Type B pancreatic cell (in vitro differentiated cells): ENCODE results near the gene ZNF638. TPM values are rescaled to one million over a fixed set of nuclear protein-coding genes. Genes with fewer than 3 reads are reported as not detected.

ENCODE experiments used
- DNase-seq: peaks from one replicate; pipeline ENCODE4 v3.0.0; 2021; ENCODE audit warnings: mixed read lengths; ENCODE audit not compliant: unreplicated experiment; ENCODE audit errors: extremely low spot score
- H3K27ac Mint-ChIP-seq: 2 replicates; pipeline ENCODE4 v1.8.0; 2021; ENCODE audit warnings: mild to moderate bottlenecking, mixed read lengths
- H3K27me3 Mint-ChIP-seq: 2 replicates; pipeline ENCODE4 v1.8.0; 2021; ENCODE audit warnings: mixed read lengths
- H3K36me3 Mint-ChIP-seq: 2 replicates; pipeline ENCODE4 v1.8.0; 2021; ENCODE audit warnings: mixed read lengths
- H3K4me1 Mint-ChIP-seq: one replicate; pipeline ENCODE4 v1.8.0; 2021; ENCODE audit warnings: mixed read lengths; ENCODE audit not compliant: unreplicated experiment
- H3K4me3 Mint-ChIP-seq: 2 replicates; pipeline ENCODE4 v1.8.0; 2021; ENCODE audit warnings: mild to moderate bottlenecking, mixed read lengths
- H3K9me3 Mint-ChIP-seq: 2 replicates; pipeline ENCODE4 v1.8.0; 2021; ENCODE audit warnings: mixed read lengths
- long read RNA-seq: library from polyadenylated mRNA; unstranded; transcript quantifications from one replicate; pipeline ENCODE4 v2.0.0, GENCODE V29; 2020
- total RNA-seq: library from RNA; stranded (reverse); gene quantifications from 2 replicates; pipeline ENCODE4 v1.2.1, GENCODE V29; 2021; ENCODE audit warnings: low replicate concordance
- TF ChIP-seq, protein P1 (sequence below): fragments of 200-600 bp; sonication (generic); conservative IDR thresholded peaks from 2 replicates; pipeline ENCODE4 v1.5.0; 2021; ENCODE audit warnings: antibody characterized with exemption, mild to moderate bottlenecking

Gene ZNF638, protein sequence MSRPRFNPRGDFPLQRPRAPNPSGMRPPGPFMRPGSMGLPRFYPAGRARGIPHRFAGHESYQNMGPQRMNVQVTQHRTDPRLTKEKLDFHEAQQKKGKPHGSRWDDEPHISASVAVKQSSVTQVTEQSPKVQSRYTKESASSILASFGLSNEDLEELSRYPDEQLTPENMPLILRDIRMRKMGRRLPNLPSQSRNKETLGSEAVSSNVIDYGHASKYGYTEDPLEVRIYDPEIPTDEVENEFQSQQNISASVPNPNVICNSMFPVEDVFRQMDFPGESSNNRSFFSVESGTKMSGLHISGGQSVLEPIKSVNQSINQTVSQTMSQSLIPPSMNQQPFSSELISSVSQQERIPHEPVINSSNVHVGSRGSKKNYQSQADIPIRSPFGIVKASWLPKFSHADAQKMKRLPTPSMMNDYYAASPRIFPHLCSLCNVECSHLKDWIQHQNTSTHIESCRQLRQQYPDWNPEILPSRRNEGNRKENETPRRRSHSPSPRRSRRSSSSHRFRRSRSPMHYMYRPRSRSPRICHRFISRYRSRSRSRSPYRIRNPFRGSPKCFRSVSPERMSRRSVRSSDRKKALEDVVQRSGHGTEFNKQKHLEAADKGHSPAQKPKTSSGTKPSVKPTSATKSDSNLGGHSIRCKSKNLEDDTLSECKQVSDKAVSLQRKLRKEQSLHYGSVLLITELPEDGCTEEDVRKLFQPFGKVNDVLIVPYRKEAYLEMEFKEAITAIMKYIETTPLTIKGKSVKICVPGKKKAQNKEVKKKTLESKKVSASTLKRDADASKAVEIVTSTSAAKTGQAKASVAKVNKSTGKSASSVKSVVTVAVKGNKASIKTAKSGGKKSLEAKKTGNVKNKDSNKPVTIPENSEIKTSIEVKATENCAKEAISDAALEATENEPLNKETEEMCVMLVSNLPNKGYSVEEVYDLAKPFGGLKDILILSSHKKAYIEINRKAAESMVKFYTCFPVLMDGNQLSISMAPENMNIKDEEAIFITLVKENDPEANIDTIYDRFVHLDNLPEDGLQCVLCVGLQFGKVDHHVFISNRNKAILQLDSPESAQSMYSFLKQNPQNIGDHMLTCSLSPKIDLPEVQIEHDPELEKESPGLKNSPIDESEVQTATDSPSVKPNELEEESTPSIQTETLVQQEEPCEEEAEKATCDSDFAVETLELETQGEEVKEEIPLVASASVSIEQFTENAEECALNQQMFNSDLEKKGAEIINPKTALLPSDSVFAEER (N-terminal part only)
- 118 and 149 TPM in 2 replicates for total RNA-seq
- long read RNA-seq, partial matches to known transcripts: 204 of 257 reads
- long read RNA-seq, other reads (novel, unspliced or antisense): 53 of 257 reads

DNA sequence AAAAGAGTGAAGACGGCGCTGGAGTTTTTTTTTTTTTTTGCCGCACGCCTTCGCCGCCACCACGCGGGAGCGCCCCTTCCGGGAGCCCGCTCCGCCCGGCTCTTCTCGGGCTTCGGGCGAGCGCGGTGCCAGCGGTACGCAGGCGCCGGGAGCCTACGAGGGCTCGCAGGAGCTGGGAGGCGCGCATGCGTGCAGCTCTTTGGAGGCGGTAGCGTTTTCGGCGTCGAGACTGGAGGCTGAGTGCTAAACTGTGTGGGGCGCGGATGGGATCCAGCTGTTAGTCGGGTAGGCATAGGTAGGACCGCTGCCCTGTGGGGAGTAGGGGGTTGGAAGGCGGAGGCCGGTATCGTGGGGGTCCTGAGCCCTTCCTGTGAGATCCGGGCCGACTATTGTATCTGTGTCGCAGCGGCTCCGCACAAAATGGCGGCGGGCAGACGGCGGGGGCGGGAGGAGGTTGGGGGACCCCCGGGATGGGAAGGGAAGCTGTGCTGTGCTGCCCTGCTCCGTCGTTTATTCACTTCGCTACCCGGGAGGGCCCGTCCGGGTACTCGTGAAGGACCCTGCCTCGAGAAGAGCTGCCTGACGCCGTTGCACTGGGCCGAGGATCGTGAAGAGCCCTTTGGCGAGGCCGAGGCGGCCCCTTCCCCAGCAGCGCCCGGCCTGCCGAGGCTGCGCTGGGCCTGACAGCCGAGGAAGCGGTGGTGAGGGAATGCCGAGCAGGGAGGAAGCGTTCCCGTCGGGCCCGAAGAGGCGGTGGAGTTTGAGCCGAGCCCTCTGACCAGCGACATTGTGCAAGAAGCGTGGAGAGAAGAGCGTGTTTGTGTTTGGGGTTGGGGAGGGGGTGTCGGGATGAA lies at the start of gene ZNF638:
Gene ZNF638, plus strand, starts transcription at position 202 of the 854 bp plus-strand sequence. CDS start 17,173 bp downstream, outside the sequence.
- Mint-ChIP-seq H3K4me3 (peak within 1 kb of the TSS; percentile 100), H3K9me3 (peaks cover 4% of the 10 kb centered on the region), H3K4me1 (peaks cover 14% of the 10 kb centered on the region), H3K36me3 (peaks cover 4% of the 10 kb centered on the region), H3K27ac (peak within 1 kb of the TSS; percentile 100), H3K27me3 (no peaks in the 10 kb centered on the region)
- TF ChIP-seq, protein P1, sequence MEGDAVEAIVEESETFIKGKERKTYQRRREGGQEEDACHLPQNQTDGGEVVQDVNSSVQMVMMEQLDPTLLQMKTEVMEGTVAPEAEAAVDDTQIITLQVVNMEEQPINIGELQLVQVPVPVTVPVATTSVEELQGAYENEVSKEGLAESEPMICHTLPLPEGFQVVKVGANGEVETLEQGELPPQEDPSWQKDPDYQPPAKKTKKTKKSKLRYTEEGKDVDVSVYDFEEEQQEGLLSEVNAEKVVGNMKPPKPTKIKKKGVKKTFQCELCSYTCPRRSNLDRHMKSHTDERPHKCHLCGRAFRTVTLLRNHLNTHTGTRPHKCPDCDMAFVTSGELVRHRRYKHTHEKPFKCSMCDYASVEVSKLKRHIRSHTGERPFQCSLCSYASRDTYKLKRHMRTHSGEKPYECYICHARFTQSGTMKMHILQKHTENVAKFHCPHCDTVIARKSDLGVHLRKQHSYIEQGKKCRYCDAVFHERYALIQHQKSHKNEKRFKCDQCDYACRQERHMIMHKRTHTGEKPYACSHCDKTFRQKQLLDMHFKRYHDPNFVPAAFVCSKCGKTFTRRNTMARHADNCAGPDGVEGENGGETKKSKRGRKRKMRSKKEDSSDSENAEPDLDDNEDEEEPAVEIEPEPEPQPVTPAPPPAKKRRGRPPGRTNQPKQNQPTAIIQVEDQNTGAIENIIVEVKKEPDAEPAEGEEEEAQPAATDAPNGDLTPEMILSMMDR: peak; percentile 78
- peak; percentile 95 for DNase-seq

DNA sequence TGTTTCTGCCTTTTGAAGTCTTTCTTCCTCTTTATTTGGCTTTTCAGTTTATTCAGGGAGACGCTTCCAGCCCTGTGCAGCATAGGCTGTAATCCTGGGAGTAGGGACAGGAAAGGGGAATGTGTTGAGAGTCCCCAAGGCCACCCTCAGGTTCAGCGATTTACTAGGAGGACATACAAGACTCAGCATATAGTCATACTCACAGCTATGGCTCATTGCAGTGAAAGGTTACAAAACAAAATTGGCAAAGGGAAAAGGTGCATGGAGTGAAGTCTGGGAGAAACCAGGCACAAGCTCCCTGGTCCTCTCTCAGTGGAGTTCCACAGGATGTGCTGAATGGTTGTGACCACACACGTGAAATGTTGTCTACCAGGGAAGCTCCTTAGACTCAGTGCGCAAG lies 49.6 kb upstream of the ZNF638 start:
- Mint-ChIP-seq H3K27ac (no peak overlapping the region), H3K36me3 (no peaks in the 10 kb centered on the region), H3K27me3 (peaks cover 63% of the 10 kb centered on the region), H3K9me3 (no peaks in the 10 kb centered on the region), H3K4me1 (peaks cover 12% of the 10 kb centered on the region), H3K4me3 (no peak overlapping the region)
- TF ChIP-seq, protein P1: no peak
- no peak for DNase-seq

DNA sequence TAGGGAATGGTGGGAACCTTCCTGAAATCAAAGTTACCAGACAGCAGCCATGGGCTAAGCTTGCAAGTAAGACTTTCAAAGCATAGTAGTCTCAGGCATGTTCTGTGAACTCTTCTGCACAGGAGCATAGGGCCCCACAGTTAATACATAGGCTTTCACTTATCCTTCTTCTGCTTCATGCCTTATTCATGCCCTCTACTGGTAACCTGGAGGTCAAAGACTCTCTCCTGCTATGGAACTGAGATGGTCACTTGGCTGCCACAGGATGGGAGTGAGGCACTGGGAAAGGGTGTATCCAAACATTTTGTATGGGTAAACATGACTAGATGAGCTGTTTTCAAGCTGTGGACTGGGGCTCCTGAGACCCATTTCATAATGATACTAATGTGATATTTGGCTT lies 49.1 kb upstream of the ZNF638 start:
- Mint-ChIP-seq H3K36me3 (no peaks in the 10 kb centered on the region), H3K27me3 (peaks cover 58% of the 10 kb centered on the region), H3K4me3 (no peak overlapping the region), H3K9me3 (no peaks in the 10 kb centered on the region), H3K4me1 (peaks cover 9% of the 10 kb centered on the region), H3K27ac (no peak overlapping the region)
- TF ChIP-seq, protein P1: no peak
- no peak for DNase-seq

DNA sequence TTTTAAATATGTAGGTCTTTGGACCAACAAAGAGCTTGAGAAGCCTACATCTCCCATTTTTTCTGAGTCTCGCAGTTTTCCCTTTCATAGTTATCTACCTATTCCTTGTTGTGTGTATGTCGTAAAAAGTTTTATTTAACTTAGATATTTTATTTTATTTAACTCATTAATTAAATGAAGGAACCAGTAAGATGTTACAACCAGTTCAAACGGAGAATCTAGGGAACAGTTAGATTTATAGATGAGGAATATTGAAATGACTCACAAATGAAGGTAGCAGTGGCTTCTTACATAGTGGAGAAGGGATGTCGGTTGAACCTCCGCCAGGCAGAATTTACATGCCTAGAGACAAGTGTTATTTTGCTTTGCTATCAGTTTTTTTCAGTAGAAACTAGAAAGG lies 48.5 kb upstream of the ZNF638 start:
- H3K27me3 Mint-ChIP-seq: peaks cover 52% of the 10 kb centered on the region
- H3K36me3 Mint-ChIP-seq: no peaks in the 10 kb centered on the region
- DNase-seq: no peak
- no peak overlapping the region for H3K27ac Mint-ChIP-seq
- no peak overlapping the region for H3K4me3 Mint-ChIP-seq
- H3K4me1 Mint-ChIP-seq: peaks cover 3% of the 10 kb centered on the region
- TF ChIP-seq, protein P1: no peak
- no peaks in the 10 kb centered on the region for H3K9me3 Mint-ChIP-seq
